DMS53 treated with DMSO at 0.1 percent for 48 hours (cell line): ENCODE data around the gene ROCK2.

ENCODE experiments used
- DNase-seq: peaks from one replicate; lab custom pipeline; 2025; ENCODE audit not compliant: unreplicated experiment; lab: John Stamatoyannopoulos, UW

Gene ROCK2

GRCh38 chr2:11157296-11157695 lies 187.1 kb downstream of the ROCK2 start:
- no peak for DNase-seq

GRCh38 chr2:11156396-11157075 lies 187.9 kb downstream of the ROCK2 start:
- no peak for DNase-seq

GRCh38 chr2:11155381-11156035 lies 188.9 kb downstream of the ROCK2 start, which contains the start of gene SLC66A3:
SLC66A3 (plus strand) TSS chr2:11155467; CDS start chr2:11155547, 80 bp downstream.
- peak; percentile 62 for DNase-seq

- DNase-seq, result peak; percentile 77
These were observed 189.5 kb downstream of the ROCK2 start for GRCh38 chr2:11154923-11155380.

- DNase-seq, result no peak
These were observed 190.2 kb downstream of the ROCK2 start for GRCh38 chr2:11154016-11154922.

- DNase-seq, result no peak
These were observed 191.8 kb downstream of the ROCK2 start for GRCh38 chr2:11152591-11152990.

GRCh38 chr2:11147263-11147662 lies 197.2 kb downstream of the ROCK2 start:
- DNase-seq, result no peak

GRCh38 chr2:11146076-11146475 lies 198.4 kb downstream of the ROCK2 start:
- no peak for DNase-seq

- no peak for DNase-seq
These were observed 199.1 kb downstream of the ROCK2 start for GRCh38 chr2:11145350-11145749.

GRCh38 chr2:11144738-11145079 lies 199.7 kb downstream of the ROCK2 start:
- no peak for DNase-seq

- no peak for DNase-seq
These were observed 200.2 kb downstream of the ROCK2 start for GRCh38 chr2:11144077-11144737.

GRCh38 chr2:11142987-11143386 lies 201.4 kb downstream of the ROCK2 start:
- no peak for DNase-seq

GRCh38 chr2:11142330-11142729 lies 202.1 kb downstream of the ROCK2 start:
- DNase-seq, result no peak

- no peak for DNase-seq
These were observed 203.1 kb downstream of the ROCK2 start for GRCh38 chr2:11141319-11141718.

- no peak for DNase-seq
These were observed 203.9 kb downstream of the ROCK2 start for GRCh38 chr2:11140492-11140891.

GRCh38 chr2:11134349-11134748 lies 210.1 kb downstream of the ROCK2 start:
- no peak for DNase-seq

GRCh38 chr2:11133936-11134320 lies 210.5 kb downstream of the ROCK2 start:
- DNase-seq, result no peak

GRCh38 chr2:11133238-11133935 lies 211.0 kb downstream of the ROCK2 start:
- no peak for DNase-seq

GRCh38 chr2:11132036-11132671 lies 212.3 kb downstream of the ROCK2 start:
- no peak for DNase-seq
